OCI-LY7 (cell line): ENCODE data around the gene CIITA. TPM values are rescaled to one million over a fixed set of nuclear protein-coding genes. Genes with fewer than 3 reads are reported as not detected.

ENCODE experiments used
- BruUV-seq: library from RNA; stranded (reverse); fragments of 400-500 nt; replicated peaks from 2 replicates; lab custom pipeline; 2021; lab: Mats Ljungman, UMichigan
- CTCF ChIA-PET: fragments of 300-600 bp; sonication (Branson Sonifier 250); formaldehyde crosslinking; loops from one replicate; lab custom pipeline; 2022; ENCODE audit warnings: antibody characterized with exemption; ENCODE audit not compliant: unreplicated experiment; lab: Charles Lee
- POLR2A ChIA-PET: fragments of 300-600 bp; sonication (Branson Sonifier 250); formaldehyde crosslinking; loops from one replicate; lab custom pipeline; 2022; ENCODE audit warnings: antibody characterized with exemption; lab: Charles Lee
- DNase-seq: peaks from one replicate; pipeline ENCODE4 v3.0.0-alpha.2; 2015; ENCODE audit warnings: low spot score
- H2AFZ ChIP-seq: fragments of 200-600 bp; sonication (generic), shearing (Covaris generic); 2 replicates; pipeline ENCODE4 v1.6.1; 2014; ENCODE audit warnings: mild to moderate bottlenecking, antibody characterized with exemption, low read length, moderate library complexity
- H3K27ac ChIP-seq: fragments of 200-600 bp; sonication (generic); 2 replicates; pipeline ENCODE4 v1.5.1; 2014; ENCODE audit warnings: mixed run types, low read depth, mild to moderate bottlenecking, moderate library complexity, low read length, inconsistent platforms; ENCODE audit not compliant: poor library complexity, severe bottlenecking
- H3K36me3 ChIP-seq: fragments of 200-600 bp; sonication (generic); 2 replicates; pipeline ENCODE4 v1.6.1; 2014; ENCODE audit warnings: mild to moderate bottlenecking, antibody characterized with exemption, low read length, moderate library complexity, mixed read lengths; ENCODE audit not compliant: insufficient read depth
- H3K4me1 ChIP-seq: fragments of 200-600 bp; sonication (generic); 2 replicates; pipeline ENCODE4 v1.5.1; 2014; ENCODE audit warnings: mild to moderate bottlenecking, low read length; ENCODE audit not compliant: insufficient read depth, poor library complexity, severe bottlenecking
- H3K4me2 ChIP-seq: fragments of 200-600 bp; sonication (generic); 2 replicates; pipeline ENCODE4 v1.6.1; 2014; ENCODE audit warnings: mild to moderate bottlenecking, low read length
- H3K4me3 ChIP-seq: fragments of 200-600 bp; sonication (generic); 2 replicates; pipeline ENCODE4 v1.5.1; 2014; ENCODE audit warnings: mild to moderate bottlenecking, low read depth, low read length; ENCODE audit not compliant: poor library complexity, severe bottlenecking
- H3K79me2 ChIP-seq: fragments of 200-600 bp; sonication (generic); 2 replicates; pipeline ENCODE4 v1.6.1; 2016; ENCODE audit warnings: low read depth, mild to moderate bottlenecking, low read length, moderate library complexity, mixed read lengths; ENCODE audit not compliant: insufficient read depth
- H3K9me2 ChIP-seq: fragments of 200-600 bp; sonication (generic); 2 replicates; pipeline ENCODE4 v1.6.1; 2016; ENCODE audit warnings: mild to moderate bottlenecking, low read length, mixed read lengths; ENCODE audit not compliant: insufficient read depth
- H3K9me3 ChIP-seq: fragments of 200-600 bp; sonication (generic); 2 replicates; pipeline ENCODE4 v1.6.1; 2014; ENCODE audit warnings: mild to moderate bottlenecking, mixed run types, low read length, mixed read lengths
- H4K20me1 ChIP-seq: fragments of 200-600 bp; sonication (generic); 2 replicates; pipeline ENCODE4 v1.6.1; 2014; ENCODE audit warnings: mild to moderate bottlenecking, antibody characterized with exemption, low read length, moderate library complexity, mixed read lengths; ENCODE audit not compliant: insufficient read depth
- EZH2phosphoT487 ChIP-seq: fragments of 200-600 bp; sonication (generic); IDR thresholded peaks from 2 replicates; pipeline ENCODE4 v1.6.1; 2018; ENCODE audit warnings: low read depth, borderline replicate concordance, mild to moderate bottlenecking, mixed run types, antibody characterized with exemption, low read length, moderate library complexity, mixed read lengths
- intact Hi-C: fragments of 100-400 bp; cut with micrococcal nuclease; formaldehyde crosslinking; loops from one replicate; pipeline ENCODE4 v1.10.0; 2022; ENCODE audit not compliant: unreplicated experiment
- total RNA-seq, 2 experiments: library from RNA; depleted of rRNA in 1 of 2; stranded (reverse); fragments of >200 nt in 1 of 2; shearing (Covaris generic) in 1 of 2; gene quantifications; 2 replicates each; pipeline ENCODE4 v1.2.3, GENCODE V29; 2014 to 2022
- TF ChIP-seq, protein P1 (sequence below): fragments of 200-600 bp; sonication (generic); conservative IDR thresholded peaks from 2 replicates; pipeline ENCODE4 v1.5.1; 2014; ENCODE audit warnings: mild to moderate bottlenecking, antibody characterized with exemption, low read length, moderate library complexity, mixed read lengths

CIITA gene
- total RNA-seq, 2 experiments from 2014 or later: 68.7 to 101 TPM

DNA sequence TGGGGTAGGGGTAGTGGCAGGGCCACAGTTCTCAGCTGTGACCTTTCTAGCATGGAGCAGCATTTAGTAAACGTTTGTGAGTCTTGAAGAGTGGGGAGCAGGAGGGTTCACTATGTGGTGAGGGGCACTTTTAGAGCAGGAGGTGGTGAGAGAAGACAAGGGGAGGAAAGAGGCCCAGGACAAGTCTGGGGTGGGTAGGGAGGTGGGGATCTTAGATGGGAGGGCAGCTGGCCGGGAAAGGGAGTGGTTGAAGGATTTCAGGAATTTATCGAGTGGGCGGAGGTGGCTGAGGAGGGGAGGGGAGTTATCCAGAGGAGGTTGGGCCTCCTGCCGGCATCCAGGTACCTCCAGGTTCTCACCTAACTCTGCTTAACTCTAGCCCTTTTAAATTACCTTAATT, 69.3 kb downstream of the CIITA start:
- ChIA-PET POLR2A (no interaction called here), CTCF (no interaction called here)
- Histone ChIP-seq H4K20me1 (peaks cover 15% of the 10 kb centered on the region; the same call in 1 of the 2 replicates), H3K9me3 (no peaks in the 10 kb centered on the region), H2AFZ (no peak overlapping the region), H3K4me2 (peak overlapping the region; percentile 88), H3K4me3 (peak overlapping the region; percentile 85), H3K4me1 (peaks cover 72% of the 10 kb centered on the region), H3K27ac (no peak overlapping the region), H3K79me2 (peaks cover 60% of the 10 kb centered on the region), H3K36me3 (peaks cover 6% of the 10 kb centered on the region; the same call in 1 of the 2 replicates), H3K9me2 (no peaks in the 10 kb centered on the region)
- no TSS peak for BruUV-seq
- intact Hi-C loops: loop anchor here (10.0 kb wide), 2 partner anchors 562 to 1852 kb away; partner anchors contain the start of genes ATF7IP2 and HAPSTR1
- TF ChIP-seq, protein P1, sequence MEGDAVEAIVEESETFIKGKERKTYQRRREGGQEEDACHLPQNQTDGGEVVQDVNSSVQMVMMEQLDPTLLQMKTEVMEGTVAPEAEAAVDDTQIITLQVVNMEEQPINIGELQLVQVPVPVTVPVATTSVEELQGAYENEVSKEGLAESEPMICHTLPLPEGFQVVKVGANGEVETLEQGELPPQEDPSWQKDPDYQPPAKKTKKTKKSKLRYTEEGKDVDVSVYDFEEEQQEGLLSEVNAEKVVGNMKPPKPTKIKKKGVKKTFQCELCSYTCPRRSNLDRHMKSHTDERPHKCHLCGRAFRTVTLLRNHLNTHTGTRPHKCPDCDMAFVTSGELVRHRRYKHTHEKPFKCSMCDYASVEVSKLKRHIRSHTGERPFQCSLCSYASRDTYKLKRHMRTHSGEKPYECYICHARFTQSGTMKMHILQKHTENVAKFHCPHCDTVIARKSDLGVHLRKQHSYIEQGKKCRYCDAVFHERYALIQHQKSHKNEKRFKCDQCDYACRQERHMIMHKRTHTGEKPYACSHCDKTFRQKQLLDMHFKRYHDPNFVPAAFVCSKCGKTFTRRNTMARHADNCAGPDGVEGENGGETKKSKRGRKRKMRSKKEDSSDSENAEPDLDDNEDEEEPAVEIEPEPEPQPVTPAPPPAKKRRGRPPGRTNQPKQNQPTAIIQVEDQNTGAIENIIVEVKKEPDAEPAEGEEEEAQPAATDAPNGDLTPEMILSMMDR: no peak
- no peak for TF ChIP-seq EZH2phosphoT487
- no peak for DNase-seq

- TF ChIP-seq, protein P1: 0 out of 2 replicates have a peak, but pooled peaks have one; percentile 29
- no peak for TF ChIP-seq EZH2phosphoT487
- H3K4me3 ChIP-seq: no peak overlapping the region
- no peaks in the 10 kb centered on the region for H3K9me3 ChIP-seq
- peaks cover 10% of the 10 kb centered on the region; the same call in 1 of the 2 replicates for H3K36me3 ChIP-seq
- intact Hi-C loops: loop anchor here (10.0 kb wide), 2 partner anchors 562 to 1852 kb away; partner anchors contain the start of genes ATF7IP2 and HAPSTR1
- no peak overlapping the region for H2AFZ ChIP-seq
- no peak overlapping the region for H3K27ac ChIP-seq
- POLR2A ChIA-PET: no interaction called here
- CTCF ChIA-PET: no interaction called here
- peak overlapping the region; percentile 88 for H3K4me2 ChIP-seq
- BruUV-seq: no TSS peak
- peaks cover 13% of the 10 kb centered on the region; the same call in 1 of the 2 replicates for H4K20me1 ChIP-seq
- peaks cover 72% of the 10 kb centered on the region for H3K4me1 ChIP-seq
- DNase-seq: no peak
- H3K79me2 ChIP-seq: peaks cover 67% of the 10 kb centered on the region
- H3K9me2 ChIP-seq: no peaks in the 10 kb centered on the region
Measured at GRCh38 chr16:10947211-10947787, 70.3 kb downstream of the CIITA start.
